Kidney tubule cell (primary cell): Measurements from ENCODE around the gene S1PR2.
"Not testable (repeated sequence)": the region's sequence is repeated elsewhere in the genome, so short reads cannot be mapped to it uniquely, and the experiment has no call there.

ENCODE experiments used
- DNase-seq: peaks from one replicate; pipeline ENCODE4 v3.0.0-alpha.2; 2018; ENCODE audit warnings: low spot score

Gene S1PR2

DNA sequence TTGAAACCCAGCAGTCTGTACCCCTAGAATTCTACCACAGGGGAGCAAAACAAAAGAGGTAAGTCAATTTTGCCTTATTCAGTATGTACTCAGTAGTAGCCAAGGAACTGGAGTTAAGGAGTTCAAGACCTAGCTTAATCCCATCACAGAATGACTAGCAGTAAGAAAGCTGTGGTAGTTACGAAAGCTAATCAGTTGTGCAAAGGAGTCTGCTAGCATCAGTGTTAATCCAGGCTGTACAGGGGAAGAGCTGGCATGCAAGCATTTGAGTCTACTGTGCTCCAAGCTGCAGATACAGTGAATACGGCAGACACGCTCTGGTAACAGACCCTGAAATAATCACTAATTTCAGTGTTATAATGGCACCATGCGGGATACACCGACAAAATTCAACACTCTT lies 41.1 kb downstream of the S1PR2 start:
- no peak for DNase-seq

DNA sequence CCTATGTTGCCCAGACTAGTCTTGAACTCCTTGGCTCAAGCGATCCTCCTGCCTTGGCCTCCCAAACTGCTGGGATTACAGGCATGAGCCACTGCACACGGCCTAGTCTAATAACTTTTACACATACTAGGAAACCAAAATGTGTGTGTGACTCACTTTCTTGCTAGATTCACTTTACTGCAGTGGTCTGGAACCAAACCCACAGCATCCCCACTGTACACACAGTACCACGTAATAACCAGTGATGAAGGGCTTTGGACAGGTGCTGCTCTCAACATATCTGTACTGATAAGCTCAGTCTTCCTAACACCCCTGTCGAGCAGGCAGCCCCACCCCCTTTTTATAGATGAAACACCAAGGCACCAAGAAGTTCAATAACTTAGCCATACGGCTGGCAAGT lies 41.5 kb downstream of the S1PR2 start:
- no peak for DNase-seq

DNA sequence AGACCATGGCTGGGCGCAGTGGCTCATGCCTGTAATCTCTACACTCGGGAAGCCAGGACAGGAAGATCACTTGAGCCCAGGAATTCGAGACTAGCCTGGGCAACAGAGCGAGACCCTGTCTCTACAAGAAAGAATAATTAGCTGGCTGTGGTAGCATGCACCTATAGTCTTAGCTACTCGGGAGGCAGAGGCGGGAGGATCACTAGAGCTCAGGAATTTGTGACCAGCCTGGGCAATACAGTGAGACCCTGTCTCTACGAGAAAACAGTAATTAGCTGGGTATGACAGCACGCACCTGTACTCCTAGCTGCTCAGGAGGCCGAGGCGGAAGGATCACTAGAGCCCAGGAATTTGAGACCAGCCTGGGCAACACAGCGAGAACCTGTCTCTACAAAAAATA lies 43.8 kb downstream of the S1PR2 start:
- DNase-seq: no peak

DNA sequence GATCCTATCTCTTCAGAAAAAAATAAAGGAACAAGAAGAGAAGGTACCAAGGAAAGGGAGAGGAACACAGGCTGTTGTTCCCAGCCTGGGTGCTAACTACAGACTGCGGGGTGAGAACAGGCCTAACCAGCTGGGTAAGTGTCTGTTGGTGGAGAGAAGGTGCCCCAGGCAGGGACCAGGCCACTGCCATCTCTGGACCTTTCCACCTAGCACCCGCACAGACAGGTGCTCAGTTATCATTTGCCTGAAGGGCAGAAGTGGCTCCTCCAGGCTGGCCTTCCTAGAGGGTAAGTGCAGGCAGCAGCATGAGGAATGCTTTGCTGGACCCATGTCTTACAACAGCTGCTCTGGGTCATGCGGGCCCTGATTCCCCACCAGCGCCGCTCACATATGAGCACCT lies 46.5 kb downstream of the S1PR2 start:
- DNase-seq: no peak

DNA sequence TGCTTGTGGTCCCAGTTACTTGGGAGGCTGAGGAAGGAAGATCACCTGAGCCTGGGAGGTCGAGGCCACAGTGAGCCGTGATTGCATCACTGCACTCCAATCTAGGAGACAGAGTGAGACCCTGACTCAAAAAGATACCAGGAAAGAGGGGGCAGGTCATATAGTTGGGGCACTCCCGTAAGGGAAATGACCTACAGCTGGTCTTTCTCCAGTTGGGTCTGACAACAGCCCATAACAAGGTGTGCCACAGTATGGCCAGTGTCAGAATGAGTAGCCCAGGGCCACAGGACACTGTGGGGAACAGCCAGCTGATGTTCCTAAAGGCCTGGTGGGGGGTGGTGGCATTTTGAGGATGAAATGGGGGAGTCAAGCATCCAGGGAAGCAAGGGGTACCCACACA lies 47.2 kb downstream of the S1PR2 start:
- DNase-seq: no peak

DNA sequence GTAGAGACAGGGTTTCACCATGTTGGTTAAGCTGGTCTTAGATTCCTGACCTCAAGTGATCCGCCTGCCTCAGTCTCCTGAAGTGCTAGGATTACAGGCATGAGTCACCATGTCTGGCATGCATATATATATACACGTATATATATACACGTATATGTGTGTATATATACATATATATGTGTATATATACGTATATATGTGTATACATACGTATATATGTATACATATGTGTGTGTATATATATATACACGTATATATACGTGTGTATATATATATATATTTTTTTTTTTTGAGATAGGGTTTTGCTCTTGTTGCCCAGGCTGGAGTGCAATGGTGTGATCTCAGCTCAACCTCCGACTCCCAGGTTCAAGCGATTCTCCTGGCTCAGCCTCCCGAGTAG lies 48.3 kb downstream of the S1PR2 start:
- DNase-seq: no peak

DNA sequence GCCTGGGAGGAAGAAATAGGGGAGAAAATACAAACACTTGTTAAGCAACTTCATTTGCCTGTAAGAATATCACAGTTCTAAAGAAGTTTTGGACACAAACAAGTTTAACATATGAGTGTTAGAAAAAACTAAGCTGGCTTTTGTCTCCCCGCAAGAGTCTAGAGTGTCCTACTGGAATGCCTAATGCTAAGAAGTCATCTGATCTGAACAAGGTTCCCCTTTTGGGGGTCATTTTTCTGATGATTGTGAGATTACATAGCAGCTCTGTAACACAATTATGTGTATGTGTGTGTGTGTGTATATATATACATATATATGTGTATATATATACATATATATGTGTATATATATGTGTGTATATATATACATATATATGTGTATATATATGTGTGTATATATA lies 49.1 kb downstream of the S1PR2 start:
- DNase-seq: no peak

DNA sequence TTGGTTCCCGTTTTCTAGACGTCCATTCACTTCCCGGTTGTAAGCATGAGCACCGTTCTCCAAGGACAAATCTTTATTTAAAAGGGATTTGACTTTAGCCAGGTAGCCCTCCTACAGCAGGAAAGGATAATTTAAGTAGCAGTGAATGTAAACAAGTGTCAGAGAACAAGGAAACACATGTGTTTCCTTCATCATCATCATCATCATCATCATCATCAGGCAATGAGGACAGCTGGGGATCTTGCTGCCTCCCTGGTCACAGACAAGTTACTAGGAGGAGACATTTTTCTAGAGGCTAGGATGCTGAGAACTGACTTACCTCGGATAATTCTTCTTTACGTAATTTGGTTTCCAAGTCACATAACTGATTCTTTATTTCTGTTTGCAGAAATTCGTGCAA lies 50.7 kb downstream of the S1PR2 start:
- DNase-seq: no peak

DNA sequence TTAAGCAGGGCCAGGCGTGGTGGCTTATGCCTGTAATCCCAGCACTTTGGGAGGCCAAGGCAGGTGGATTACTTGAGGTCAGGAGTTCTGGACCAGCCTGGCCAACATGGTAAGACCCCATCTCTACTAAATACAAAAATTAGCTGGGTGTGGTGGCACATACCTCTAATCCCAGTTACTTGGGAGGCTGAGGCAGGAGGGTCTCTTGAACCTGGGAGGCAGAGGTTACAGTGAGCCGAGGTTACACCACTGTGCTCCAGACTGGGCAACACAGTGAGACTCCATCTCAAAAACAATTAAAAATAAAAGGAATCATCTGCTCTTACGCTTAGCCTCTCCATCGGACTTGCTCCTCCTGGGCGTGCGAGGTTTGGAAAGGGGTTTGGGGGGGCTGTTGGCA lies 51.1 kb downstream of the S1PR2 start:
- not testable (repeated sequence) for DNase-seq

DNA sequence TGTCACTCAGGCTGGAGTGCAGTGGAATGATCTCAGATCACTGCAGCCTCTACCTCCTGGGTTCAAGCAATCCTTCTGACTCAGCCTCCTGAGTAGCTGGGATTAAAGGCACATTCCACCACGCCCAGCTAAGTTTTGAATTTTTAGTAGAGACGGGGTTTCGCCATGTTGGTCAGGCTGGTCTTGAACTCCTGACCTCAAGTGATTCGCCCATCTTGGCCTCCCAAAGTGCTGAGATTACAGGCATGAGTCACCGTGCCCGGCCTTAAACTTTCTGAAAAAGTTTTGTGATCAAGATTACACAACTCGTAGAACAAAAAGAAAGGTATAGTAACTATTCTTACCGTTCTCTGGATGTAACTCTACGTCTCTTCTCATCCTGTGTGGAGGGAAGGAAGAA lies 57.6 kb downstream of the S1PR2 start:
- peak; percentile 53 for DNase-seq
